ENCODE data around the gene SEC61A1. TPM values are rescaled to one million over a fixed set of nuclear protein-coding genes. Genes with fewer than 3 reads are reported as not detected.

The SEC61A1 gene
- total RNA-seq, 3 donors from 2014 or later (not counting 1 experiment from before 2014, with no cell fraction given) = 143 to 172 (median 148) TPM

DNA sequence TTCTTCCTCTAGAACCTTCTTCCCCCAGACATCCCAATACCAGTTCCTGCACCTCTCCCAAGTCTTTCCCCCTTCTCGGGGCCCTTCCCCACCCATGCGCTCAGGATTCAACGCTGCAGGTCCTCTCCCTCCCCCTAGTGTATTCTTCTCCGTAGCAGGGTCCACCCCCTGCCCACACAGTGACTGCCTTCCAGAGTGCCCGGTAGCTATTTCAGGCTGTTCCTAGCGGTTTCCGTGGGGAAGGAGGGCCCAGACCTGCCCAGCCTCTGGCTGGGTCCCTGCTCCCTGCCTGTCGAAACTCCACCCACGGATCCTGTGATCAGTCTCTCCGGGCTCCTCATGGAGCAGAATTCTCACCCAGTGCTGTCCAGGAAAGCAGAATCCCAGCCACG lies 45.2 kb upstream of the SEC61A1 start:
- 41% methylated on average over 10 of the region's 11 CpGs for WGBS (ENCODE audit: insufficient coverage)
- Histone ChIP-seq H3K4me1 (ENCODE audit: control insufficient read depth, insufficient read depth, low read length) (no peaks in the 10 kb centered on the region), H3K27me3 (ENCODE audit: control insufficient read depth, insufficient read depth, low read length) (no peaks in the 10 kb centered on the region), H3K27ac (ENCODE audit: low read length) (no peak overlapping the region), H3K36me3 (ENCODE audit: control insufficient read depth, insufficient read depth, low read length) (no peaks in the 10 kb centered on the region), H3K9me3 (ENCODE audit: control insufficient read depth, insufficient read depth, low read length) (no peaks in the 10 kb centered on the region), H3K4me3 (ENCODE audit: low read length) (no peak overlapping the region)
- Mint-ChIP-seq H3K4me1 (no peaks in the 10 kb centered on the region), H3K27ac (no peak overlapping the region), H3K4me3 (no peak overlapping the region), H3K9me3 (no peaks in the 10 kb centered on the region), H3K36me3 (no peaks in the 10 kb centered on the region), H3K27me3 (ENCODE audit: low read depth in 2 of 2) (peaks cover 11 to 12% of the 10 kb centered on the region in 2 donors)
- intact Hi-C loops (cut with micrococcal nuclease) = no loop called here
- no peak for DNase-seq
- TF ChIP-seq, protein P1, sequence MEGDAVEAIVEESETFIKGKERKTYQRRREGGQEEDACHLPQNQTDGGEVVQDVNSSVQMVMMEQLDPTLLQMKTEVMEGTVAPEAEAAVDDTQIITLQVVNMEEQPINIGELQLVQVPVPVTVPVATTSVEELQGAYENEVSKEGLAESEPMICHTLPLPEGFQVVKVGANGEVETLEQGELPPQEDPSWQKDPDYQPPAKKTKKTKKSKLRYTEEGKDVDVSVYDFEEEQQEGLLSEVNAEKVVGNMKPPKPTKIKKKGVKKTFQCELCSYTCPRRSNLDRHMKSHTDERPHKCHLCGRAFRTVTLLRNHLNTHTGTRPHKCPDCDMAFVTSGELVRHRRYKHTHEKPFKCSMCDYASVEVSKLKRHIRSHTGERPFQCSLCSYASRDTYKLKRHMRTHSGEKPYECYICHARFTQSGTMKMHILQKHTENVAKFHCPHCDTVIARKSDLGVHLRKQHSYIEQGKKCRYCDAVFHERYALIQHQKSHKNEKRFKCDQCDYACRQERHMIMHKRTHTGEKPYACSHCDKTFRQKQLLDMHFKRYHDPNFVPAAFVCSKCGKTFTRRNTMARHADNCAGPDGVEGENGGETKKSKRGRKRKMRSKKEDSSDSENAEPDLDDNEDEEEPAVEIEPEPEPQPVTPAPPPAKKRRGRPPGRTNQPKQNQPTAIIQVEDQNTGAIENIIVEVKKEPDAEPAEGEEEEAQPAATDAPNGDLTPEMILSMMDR (IDR thresholded peaks at IDR 0.05) = no peak
- ATAC-seq = no peak

DNA sequence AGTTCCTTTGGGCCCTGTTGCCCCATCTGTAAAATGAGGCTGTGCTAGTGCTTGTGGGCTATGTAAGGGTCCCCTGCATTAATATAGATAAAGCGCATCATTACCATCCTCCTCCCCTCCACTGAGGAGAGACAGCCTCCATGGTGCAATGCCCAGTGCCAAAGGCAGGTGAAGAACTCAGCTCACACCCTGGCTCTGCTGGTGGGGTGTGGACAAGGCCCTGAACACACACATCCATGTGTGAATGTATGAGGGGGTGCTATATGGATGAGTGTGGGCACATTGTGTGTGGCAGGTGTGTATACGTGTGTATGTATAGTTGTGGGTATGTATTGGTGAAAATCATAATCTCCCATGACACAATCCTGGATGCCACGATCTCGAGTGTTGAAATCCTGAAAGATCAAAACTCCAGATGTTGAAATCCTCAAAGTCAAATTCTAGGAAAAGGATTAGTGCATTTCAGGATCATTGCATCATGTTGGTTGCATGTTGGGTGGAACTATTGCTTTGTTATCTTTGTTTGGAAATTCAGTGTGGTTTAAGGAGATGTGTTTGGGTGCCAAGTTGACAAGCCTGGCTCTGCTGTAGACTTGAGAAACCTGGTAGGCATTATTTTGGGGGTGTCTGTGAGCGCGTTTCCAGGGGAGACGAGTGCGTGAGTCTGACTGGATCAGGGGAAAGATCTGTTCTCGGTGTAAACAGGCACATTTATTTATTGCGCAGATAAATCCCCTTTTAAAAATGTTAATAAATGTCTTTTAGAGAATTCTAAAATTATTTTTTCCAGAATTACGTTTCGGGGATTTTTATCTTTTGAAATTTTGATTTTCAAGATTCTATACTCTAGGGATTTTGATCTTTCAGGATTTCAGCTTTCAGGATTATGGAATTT lies 42.0 kb upstream of the SEC61A1 start:
- no peaks in the 10 kb centered on the region for H3K9me3 ChIP-seq (ENCODE audit: control insufficient read depth, insufficient read depth, low read length)
- H3K27ac Mint-ChIP-seq = no peak overlapping the region
- TF ChIP-seq, protein P1 (IDR thresholded peaks at IDR 0.05) = no peak

DNA sequence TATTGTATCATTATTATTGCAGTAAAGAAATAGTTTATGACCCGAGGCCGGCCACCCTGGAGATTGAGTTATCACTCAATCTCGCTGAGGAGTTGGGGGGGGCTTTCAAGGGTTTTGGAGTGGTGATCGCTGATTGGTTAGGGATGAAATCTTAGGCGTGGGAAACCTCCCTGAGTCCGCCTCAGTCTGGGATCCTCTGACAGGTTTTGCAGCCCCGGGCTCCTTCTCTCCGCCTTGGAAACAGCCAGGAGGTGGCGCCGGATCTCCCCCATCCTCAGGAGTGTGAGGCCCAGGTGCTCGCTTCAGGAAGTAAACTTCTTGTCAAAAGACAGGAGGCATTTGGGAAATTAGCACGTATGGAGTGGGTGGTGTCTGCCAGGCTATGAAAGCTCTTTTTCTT lies 41.1 kb upstream of the SEC61A1 start:
- Histone ChIP-seq H3K27me3 (ENCODE audit: control insufficient read depth, insufficient read depth, low read length) (no peaks in the 10 kb centered on the region), H3K9me3 (ENCODE audit: control insufficient read depth, insufficient read depth, low read length) (no peaks in the 10 kb centered on the region), H3K27ac (ENCODE audit: low read length) (no peak overlapping the region), H3K4me3 (ENCODE audit: low read length) (no peak overlapping the region), H3K36me3 (ENCODE audit: control insufficient read depth, insufficient read depth, low read length) (no peaks in the 10 kb centered on the region), H3K4me1 (ENCODE audit: control insufficient read depth, insufficient read depth, low read length) (no peaks in the 10 kb centered on the region)
- ATAC-seq (no peak), DNase-seq (peak in 1 of 2 donors; percentile 31)
- H3K4me3 Mint-ChIP-seq = no peak overlapping the region
- no peak overlapping the region for H3K27ac Mint-ChIP-seq
- H3K36me3 Mint-ChIP-seq = no peaks in the 10 kb centered on the region
- TF ChIP-seq, protein P1 (IDR thresholded peaks at IDR 0.05) = no peak
- H3K27me3 Mint-ChIP-seq (ENCODE audit: low read depth in 2 of 2) = peaks cover 11 to 12% of the 10 kb centered on the region in 2 donors
- intact Hi-C loops (cut with micrococcal nuclease) = no loop called here
- WGBS (ENCODE audit: insufficient coverage) = 21% methylated on average over 12 of the region's 12 CpGs
- H3K9me3 Mint-ChIP-seq = no peaks in the 10 kb centered on the region
- H3K4me1 Mint-ChIP-seq = no peaks in the 10 kb centered on the region

More for the DNA sequence above, 42.0 kb upstream of the SEC61A1 start:
- Mint-ChIP-seq H3K27me3 (ENCODE audit: low read depth in 2 of 2) (peaks cover 11 to 12% of the 10 kb centered on the region in 2 donors), H3K9me3 (no peaks in the 10 kb centered on the region), H3K36me3 (no peaks in the 10 kb centered on the region), H3K4me3 (no peak overlapping the region), H3K4me1 (no peaks in the 10 kb centered on the region)
- no peak overlapping the region for H3K4me3 ChIP-seq (ENCODE audit: low read length)
- ATAC-seq = no peak
- no peak for DNase-seq
- no peaks in the 10 kb centered on the region for H3K4me1 ChIP-seq (ENCODE audit: control insufficient read depth, insufficient read depth, low read length)
- H3K27me3 ChIP-seq (ENCODE audit: control insufficient read depth, insufficient read depth, low read length) = no peaks in the 10 kb centered on the region
- WGBS (ENCODE audit: insufficient coverage) = 95% methylated on average over 8 of the region's 12 CpGs
- H3K27ac ChIP-seq (ENCODE audit: low read length) = no peak overlapping the region
- intact Hi-C loops (cut with micrococcal nuclease) = no loop called here
- H3K36me3 ChIP-seq (ENCODE audit: control insufficient read depth, insufficient read depth, low read length) = no peaks in the 10 kb centered on the region
